HCT116 (cell line): ENCODE measurements around the gene SNX10.

Experiments used
- EGR1 ChIP-seq: IDR thresholded peaks from 2 replicates; pipeline ENCODE4 v1.6.1; 2012; ENCODE audit warnings: low read depth
- EZH2 ChIP-seq: fragments of 200-600 bp; sonication (generic); IDR thresholded peaks from 2 replicates; pipeline ENCODE4 v1.6.1; 2017; ENCODE audit warnings: antibody characterized with exemption, mixed run types
- MAX ChIP-seq: IDR thresholded peaks from 2 replicates; pipeline ENCODE4 v1.6.1; 2012
- POLR2A ChIP-seq: IDR thresholded peaks from 2 replicates; pipeline ENCODE4 v1.7.0; 2011; ENCODE audit warnings: borderline replicate concordance; ENCODE audit not compliant: insufficient read depth, insufficient read length; ENCODE audit errors: extremely low read depth
- POLR2AphosphoS5 ChIP-seq: IDR thresholded peaks from 2 replicates; pipeline ENCODE4 v1.6.1; 2011; ENCODE audit warnings: mild to moderate bottlenecking, low read depth, low read length, moderate library complexity
- RAD21 ChIP-seq: IDR thresholded peaks from 2 replicates; pipeline ENCODE4 v1.6.1; 2012; ENCODE audit warnings: low read depth, mild to moderate bottlenecking
- SP1 ChIP-seq: IDR thresholded peaks from 2 replicates; pipeline ENCODE4 v1.6.1; 2012; ENCODE audit warnings: low read depth
- TCF7L2 ChIP-seq: IDR thresholded peaks from 2 replicates; pipeline ENCODE4 v1.7.0; 2011; ENCODE audit warnings: borderline replicate concordance, inconsistent platforms; ENCODE audit not compliant: insufficient read depth, insufficient read length; ENCODE audit errors: extremely low read depth
- ZNF274 ChIP-seq: fragments of 200-500 bp; sonication (Bioruptor generic); IDR thresholded peaks from 2 replicates; pipeline ENCODE4 v1.6.1; 2014; ENCODE audit warnings: mild to moderate bottlenecking, low read depth, low read length, inconsistent platforms
- TF ChIP-seq, protein P1 (sequence below), 3 experiments: fragments of 200-600 bp in 1 of 3; sonication (generic) in 1 of 3; IDR thresholded peaks in 2 of 3; conservative IDR thresholded peaks in 1 of 3; 2 replicates each; pipeline ENCODE4 v1.5.1; 2012 to 2017; ENCODE audit warnings: low read depth in 2 of 3, low read length in 2 of 3, antibody characterized with exemption in 1 of 3, borderline replicate concordance in 1 of 3, control low read depth in 1 of 3, mild to moderate bottlenecking in 1 of 3, mixed read lengths in 1 of 3, mixed run types in 1 of 3, moderate library complexity in 1 of 3; ENCODE audit not compliant: insufficient read depth in 1 of 3

DNA sequence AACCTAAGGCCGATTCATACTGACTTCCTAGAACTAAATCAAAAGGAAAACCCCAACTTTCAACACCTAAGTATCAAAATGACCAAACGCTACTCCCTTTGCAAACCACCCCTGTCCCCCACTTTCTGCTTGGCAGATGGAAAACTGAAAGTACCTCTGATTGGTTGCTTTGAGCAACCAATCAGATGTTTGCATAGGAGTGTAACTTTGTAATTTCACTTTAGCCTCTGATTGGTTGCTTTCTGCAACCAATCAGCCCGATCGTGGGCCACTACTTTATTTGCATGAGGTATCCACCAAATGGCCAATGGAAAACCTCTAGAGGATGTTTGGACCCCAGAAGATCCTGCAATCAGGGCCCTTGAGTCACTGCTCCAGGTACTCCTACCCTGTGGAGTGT, 12.3 kb upstream of the SNX10 start:
- TF ChIP-seq EZH2 (no peak), RAD21 (no peak), ZNF274 (no peak), SP1 (no peak), POLR2A (no peak), POLR2AphosphoS5 (no peak), MAX (no peak), TCF7L2 (no peak), EGR1 (no peak)
- TF ChIP-seq, protein P1, sequence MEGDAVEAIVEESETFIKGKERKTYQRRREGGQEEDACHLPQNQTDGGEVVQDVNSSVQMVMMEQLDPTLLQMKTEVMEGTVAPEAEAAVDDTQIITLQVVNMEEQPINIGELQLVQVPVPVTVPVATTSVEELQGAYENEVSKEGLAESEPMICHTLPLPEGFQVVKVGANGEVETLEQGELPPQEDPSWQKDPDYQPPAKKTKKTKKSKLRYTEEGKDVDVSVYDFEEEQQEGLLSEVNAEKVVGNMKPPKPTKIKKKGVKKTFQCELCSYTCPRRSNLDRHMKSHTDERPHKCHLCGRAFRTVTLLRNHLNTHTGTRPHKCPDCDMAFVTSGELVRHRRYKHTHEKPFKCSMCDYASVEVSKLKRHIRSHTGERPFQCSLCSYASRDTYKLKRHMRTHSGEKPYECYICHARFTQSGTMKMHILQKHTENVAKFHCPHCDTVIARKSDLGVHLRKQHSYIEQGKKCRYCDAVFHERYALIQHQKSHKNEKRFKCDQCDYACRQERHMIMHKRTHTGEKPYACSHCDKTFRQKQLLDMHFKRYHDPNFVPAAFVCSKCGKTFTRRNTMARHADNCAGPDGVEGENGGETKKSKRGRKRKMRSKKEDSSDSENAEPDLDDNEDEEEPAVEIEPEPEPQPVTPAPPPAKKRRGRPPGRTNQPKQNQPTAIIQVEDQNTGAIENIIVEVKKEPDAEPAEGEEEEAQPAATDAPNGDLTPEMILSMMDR (IDR thresholded peaks at IDR 0.05 in 2 of 3, conservative IDR thresholded peaks at IDR 0.05 in 1 of 3; ENCODE audit: borderline replicate concordance in 1 of 3, insufficient read depth in 1 of 3, low read depth in 2 of 3, low read length in 2 of 3): no peak
